GM12878 (cell line): ENCODE results near the gene SNCAIP. TPM values are rescaled to one million over a fixed set of nuclear protein-coding genes. Genes with fewer than 3 reads are reported as not detected.

ENCODE experiments used
- ATAC-seq: fragments of 200-7000 bp; cut with Tn5 transposase; 3 replicates; pipeline ENCODE4 v1.9.1; 2020; ENCODE audit warnings: mild to moderate bottlenecking, moderate library complexity
- BruUV-seq: library from RNA; stranded (reverse); fragments of 400-500 nt; replicated peaks from 2 replicates; lab custom pipeline; 2021; lab: Mats Ljungman, UMichigan
- CTCF ChIA-PET: fragments of 300-600 bp; sonication (Branson Sonifier 250); formaldehyde crosslinking; extraction: SDS; loops from one replicate; lab custom pipeline; 2021; ENCODE audit warnings: inconsistent platforms; lab: Yijun Ruan, JAX
- POLR2A ChIA-PET: fragments of 350-600 bp; formaldehyde crosslinking; extraction: SDS; loops from one replicate; lab custom pipeline; 2021; ENCODE audit warnings: inconsistent platforms; lab: Charles Lee
- RAD21 ChIA-PET: fragments of 300-600 bp; sonication (Branson Sonifier 250); formaldehyde crosslinking; loops from one replicate; lab custom pipeline; 2023; ENCODE audit warnings: antibody characterized with exemption; ENCODE audit not compliant: unreplicated experiment; lab: Charles Lee
- SMC1A ChIA-PET: fragments of 300-600 bp; sonication (Branson Sonifier 250); formaldehyde crosslinking; loops from one replicate; lab custom pipeline; 2023; ENCODE audit not compliant: unreplicated experiment, uncharacterized antibody; lab: Charles Lee
- DNase-seq: peaks from one replicate; pipeline ENCODE4 v3.0.0-alpha.2; 2011; ENCODE audit warnings: low read depth, low spot score
- FAIRE-seq: peaks from 3 replicates; lab custom pipeline; 2011; peaks lifted over from hg19 to GRCh38; lab: Jason Lieb, UNC
- H2AFZ ChIP-seq: 2 replicates; pipeline ENCODE4 v1.6.0; 2011; ENCODE audit warnings: low read depth, low read length, control low read depth; ENCODE audit not compliant: control insufficient read depth
- H3K27ac ChIP-seq: 2 replicates; pipeline ENCODE4 v1.5.1; 2011; ENCODE audit warnings: control low read depth; ENCODE audit not compliant: control insufficient read depth, insufficient read depth
- H3K27me3 ChIP-seq, 2 experiments: replicated peaks in 1 of 2; 2 replicates each; pipeline versions ENCODE4 v1.6.0 to v1.6.1; 2011; ENCODE audit warnings: low read length in 1 of 2; ENCODE audit not compliant: control insufficient read depth in 2 of 2, insufficient read depth in 2 of 2
- H3K36me3 ChIP-seq, 2 experiments: 2 replicates each; pipeline ENCODE4 v1.5.1; 2011; ENCODE audit warnings: low read length in 1 of 2; ENCODE audit not compliant: control insufficient read depth in 2 of 2, insufficient read depth in 2 of 2
- H3K4me1 ChIP-seq: 2 replicates; pipeline ENCODE4 v1.6.1; 2011; ENCODE audit warnings: mild to moderate bottlenecking, low read length, moderate library complexity, mixed read lengths; ENCODE audit not compliant: control insufficient read depth, insufficient read depth
- H3K4me2 ChIP-seq: 2 replicates; pipeline ENCODE4 v1.6.0; 2011; ENCODE audit warnings: control low read depth; ENCODE audit not compliant: control insufficient read depth, insufficient read depth
- H3K4me3 ChIP-seq: fragments of 200-600 bp; sonication (generic); 2 replicates; pipeline ENCODE4 v1.5.1; 2016
- H3K79me2 ChIP-seq: 2 replicates; pipeline ENCODE4 v1.6.0; 2011; ENCODE audit warnings: low read length; ENCODE audit not compliant: control insufficient read depth, insufficient read depth
- H3K9ac ChIP-seq: 2 replicates; pipeline ENCODE4 v1.8.0; 2011; ENCODE audit warnings: low read length, control low read depth, mixed read lengths; ENCODE audit not compliant: control insufficient read depth, insufficient read depth
- H3K9me3 ChIP-seq: replicated peaks from 3 replicates; pipeline ENCODE4 v1.5.1; 2011; ENCODE audit warnings: mild to moderate bottlenecking, low read length; ENCODE audit not compliant: control insufficient read depth, insufficient read depth
- H4K20me1 ChIP-seq: 2 replicates; pipeline ENCODE4 v1.6.0; 2011; ENCODE audit not compliant: control insufficient read depth, insufficient read depth
- GABPA ChIP-seq: IDR thresholded peaks from 2 replicates; pipeline ENCODE4 v1.6.1; 2014; ENCODE audit warnings: antibody characterized with exemption, low read depth, mild to moderate bottlenecking, inconsistent platforms
- HCFC1 ChIP-seq: fragments of 150-350 bp; IDR thresholded peaks from 2 replicates; pipeline ENCODE4 v1.6.1; 2014; ENCODE audit warnings: low read length
- HDAC2 ChIP-seq: fragments of 200-600 bp; sonication (generic); IDR thresholded peaks from 2 replicates; pipeline ENCODE4 v1.6.1; 2017
- JUND ChIP-seq: IDR thresholded peaks from 2 replicates; pipeline ENCODE4 v1.6.1; 2012; ENCODE audit warnings: low read depth, mild to moderate bottlenecking, low read length, improper control_type of control experiment, moderate library complexity
- MEF2B ChIP-seq: fragments of 450-650 bp; IDR thresholded peaks from 2 replicates; pipeline ENCODE4 v1.6.1; 2018; ENCODE audit warnings: mild to moderate bottlenecking, moderate library complexity; ENCODE audit not compliant: partially characterized antibody, poor library complexity, severe bottlenecking
- SMAD1 ChIP-seq: fragments of 450-650 bp; IDR thresholded peaks from 2 replicates; pipeline ENCODE4 v1.6.1; 2018; ENCODE audit warnings: mild to moderate bottlenecking, low read depth; ENCODE audit not compliant: partially characterized antibody
- TAF1 ChIP-seq: IDR thresholded peaks from 2 replicates; pipeline ENCODE4 v1.6.1; 2011; ENCODE audit warnings: mild to moderate bottlenecking, low read depth, low read length, borderline replicate concordance
- TCF7 ChIP-seq: IDR thresholded peaks from 2 replicates; pipeline ENCODE4 v1.6.1; 2014; ENCODE audit warnings: antibody characterized with exemption, borderline replicate concordance
- ZBED1 ChIP-seq: IDR thresholded peaks from 2 replicates; pipeline ENCODE4 v1.6.1; 2016; ENCODE audit warnings: borderline replicate concordance
- ZBTB11 ChIP-seq: fragments of 450-650 bp; formaldehyde crosslinking; IDR thresholded peaks from 2 replicates; pipeline ENCODE4 v1.5.0; 2022; ENCODE audit warnings: mild to moderate bottlenecking, missing genetic modification characterization
- WGBS: methylation state at CpG from one replicate; pipeline ENCODE4 v1.1.6; 2016; ENCODE audit warnings: low lambda C conversion rate; ENCODE audit not compliant: insufficient replicate concordance, insufficient coverage; ENCODE audit errors: missing lambda C conversion rate; 5-methylcytosine and 5-hydroxymethylcytosine counted together
- in situ Hi-C: fragments of 300-500 bp; cut with MboI; formaldehyde crosslinking; loops from 9 replicates; pipeline ENCODE4 v1.14.3; 2018; ENCODE audit warnings: mixed read lengths
- intact Hi-C: fragments of 100-400 bp; cut with micrococcal nuclease; formaldehyde crosslinking; loops from one replicate; pipeline ENCODE4 v1.14.2; 2022; ENCODE audit not compliant: unreplicated experiment
- polyA plus RNA-seq, 11 experiments: library from polyadenylated mRNA; depleted of rRNA in 4 of 11; unstranded in 6 of 11; stranded (reverse) in 5 of 11; fragments of >200 nt; fragmentation: Nextera tagmentation in 4 of 11; fragmentation: Illumina TruSeq in 1 of 11; extraction: Ambion mirVana in 4 of 11; extraction: Trizol in 1 of 11; gene quantifications; 1 replicate in 1 of 11; 2 replicates in 10 of 11; pipeline versions ENCODE4 v1.2.1 to v1.2.3, GENCODE V29; 2011 to 2016; ENCODE audit warnings: inconsistent platforms in 2 of 11, missing spikeins in 2 of 11, low read depth in 1 of 11
- total RNA-seq, 4 experiments: library from RNA; depleted of rRNA in 3 of 4; stranded (reverse); fragments of >200 nt in 3 of 4; fragmentation: Illumina TruSeq in 1 of 4; extraction: Trizol in 1 of 4; gene quantifications; 2 replicates each; pipeline versions ENCODE4 v1.2.1 to v1.2.3, GENCODE V29; 2013 to 2021

The SNCAIP gene
- total and polyA plus RNA-seq, 10 of the 15 experiments (the other 5 are each of a cell fraction or from before 2014, with no cell fraction given): 0.03 to 0.62 (median 0.16) TPM; not detected in 1

GRCh38 chr5:122287101-122287500 is 24.9 kb upstream of the SNCAIP start:
- CTCF ChIA-PET: no interaction called here

More at GRCh38 chr5:122287101-122287500, 24.9 kb upstream of the SNCAIP start:
- BruUV-seq: no TSS peak
- Histone ChIP-seq H2AFZ (no peak overlapping the region; the same call in 1 of the 2 replicates), H4K20me1 (no peaks in the 10 kb centered on the region), H3K9me3 (no peaks in the 10 kb centered on the region), H3K4me3 (no peak overlapping the region), H3K79me2 (no peaks in the 10 kb centered on the region), H3K9ac (no peak overlapping the region), H3K4me2 (no peak overlapping the region)
- in situ Hi-C loops (no loop called here), intact Hi-C loops (no loop called here)
- no peak for DNase-seq
- 23% methylated on average over 3 of the region's 3 CpGs for WGBS
- ChIA-PET POLR2A (no interaction called here), RAD21 (no interaction called here)
- FAIRE-seq: no peak
- TF ChIP-seq MEF2B: no peak
- TF ChIP-seq ZBTB11 (CRISPR knock-in tag): no peak
- TF ChIP-seq HDAC2: no peak
- no peak for TF ChIP-seq JUND
- no peak for TF ChIP-seq GABPA
- TF ChIP-seq HCFC1: no peak
- TF ChIP-seq SMAD1: no peak
- no peak for TF ChIP-seq TCF7
- no peak for TF ChIP-seq TAF1
- TF ChIP-seq ZBED1: no peak
- TF ChIP-seq, all 136 proteins: peak for 0
- Histone ChIP-seq H3K27ac (no peak overlapping the region), H3K36me3 (no peaks in the 10 kb centered on the region), H3K27me3 (no peaks in the 10 kb centered on the region; a peak in 1 of 4 replicates), H3K4me1 (no peaks in the 10 kb centered on the region)
- ATAC-seq: no peak
- SMC1A ChIA-PET: interaction anchor here (1.5 kb wide), 1 partner anchor 10 kb away, joined by 3 read pairs; no protein-coding TSS in a partner anchor
